HepG2 (cell line): ENCODE data around the gene BSG. TPM values are rescaled to one million over a fixed set of nuclear protein-coding genes. Genes with fewer than 3 reads are reported as not detected.

Experiments used
- GFI1 ChIP-seq: sonication (generic); formaldehyde crosslinking; IDR thresholded peaks from 2 replicates; pipeline ENCODE4 v1.5.0; 2020; ENCODE audit warnings: missing genetic modification reagents, mild to moderate bottlenecking, borderline replicate concordance
- HNRNPUL1 ChIP-seq: fragments of 200-400 bp; formaldehyde crosslinking; IDR thresholded peaks from 2 replicates; pipeline ENCODE4 v1.6.1; 2017; ENCODE audit warnings: low read depth, mild to moderate bottlenecking, low read length, moderate library complexity
- NRL ChIP-seq: sonication (generic); formaldehyde crosslinking; IDR thresholded peaks from 2 replicates; pipeline ENCODE4 v1.5.0; 2020; ENCODE audit warnings: missing genetic modification reagents, mild to moderate bottlenecking, moderate library complexity, borderline replicate concordance
- PLRG1 ChIP-seq: fragments of 450-650 bp; conservative IDR thresholded peaks from 2 replicates; pipeline ENCODE4 v1.6.1; 2016
- PPARG ChIP-seq: conservative IDR thresholded peaks from 2 replicates; pipeline ENCODE4 v1.6.1; 2016; ENCODE audit warnings: missing biosample characterization, missing genetic modification reagents
- REL ChIP-seq: sonication (generic); formaldehyde crosslinking; conservative IDR thresholded peaks from 2 replicates; pipeline ENCODE4 v1.8.0; 2022; ENCODE audit warnings: mild to moderate bottlenecking, missing genetic modification reagents, moderate library complexity
- SRSF9 ChIP-seq: fragments of 200-400 bp; formaldehyde crosslinking; IDR thresholded peaks from 2 replicates; pipeline ENCODE4 v1.6.1; 2018; ENCODE audit warnings: borderline replicate concordance, mild to moderate bottlenecking, low read depth, low read length; ENCODE audit not compliant: insufficient read depth, poor library complexity, severe bottlenecking
- ZBTB38 ChIP-seq: sonication (generic); formaldehyde crosslinking; IDR thresholded peaks from 2 replicates; pipeline ENCODE4 v1.5.1; 2020; ENCODE audit warnings: mild to moderate bottlenecking, missing genetic modification reagents
- ZFP37 ChIP-seq: sonication (generic); formaldehyde crosslinking; IDR thresholded peaks from 2 replicates; pipeline ENCODE4 v1.4.0; 2020; ENCODE audit warnings: missing genetic modification reagents, borderline replicate concordance
- ZNF562 ChIP-seq: sonication (generic); formaldehyde crosslinking; IDR thresholded peaks from 2 replicates; pipeline ENCODE4 v1.8.0; 2022; ENCODE audit warnings: missing genetic modification reagents, borderline replicate concordance
- ZNF570 ChIP-seq: sonication (generic); formaldehyde crosslinking; IDR thresholded peaks from 2 replicates; pipeline ENCODE4 v1.4.0; 2020; ENCODE audit warnings: mild to moderate bottlenecking, missing genetic modification reagents, borderline replicate concordance
- ZNF724P ChIP-seq: sonication (generic); formaldehyde crosslinking; IDR thresholded peaks from 2 replicates; pipeline ENCODE4 v1.8.0; 2022; ENCODE audit warnings: missing genetic modification reagents, borderline replicate concordance
- polyA plus RNA-seq, 8 experiments: library from polyadenylated mRNA; depleted of rRNA in 3 of 8; stranded (reverse) in 7 of 8; unstranded in 1 of 8; fragments of >200 nt; fragmentation: Illumina TruSeq in 4 of 8; extraction: Trizol in 4 of 8; gene quantifications; 2 replicates each; pipeline versions ENCODE4 v1.2.1 to v1.2.3, GENCODE V29; 2011 to 2016; ENCODE audit warnings: low read depth in 4 of 8, missing spikeins in 1 of 8, mixed read lengths in 1 of 8; ENCODE audit not compliant: insufficient read depth in 1 of 8
- total RNA-seq, 5 experiments: library from RNA; depleted of rRNA; stranded (reverse); fragments of >200 nt; fragmentation: Illumina TruSeq; extraction: Trizol; gene quantifications; 2 replicates each; pipeline ENCODE4 v1.2.3, GENCODE V29; 2016; ENCODE audit warnings: low read depth in 1 of 5
- TF ChIP-seq, protein P1 (sequence below), 2 experiments: fragments of 450-650 bp in 1 of 2; sonication (generic) in 1 of 2; formaldehyde crosslinking in 1 of 2; IDR thresholded peaks; 2 replicates each; pipeline versions ENCODE4 v1.6.1 to v1.8.0; 2016 to 2022; ENCODE audit warnings: antibody characterized with exemption in 1 of 2, mild to moderate bottlenecking in 1 of 2, missing genetic modification reagents in 1 of 2
- TF ChIP-seq, protein P2 (sequence below): sonication (generic); formaldehyde crosslinking; IDR thresholded peaks from 2 replicates; pipeline ENCODE4 v1.4.0; 2020; ENCODE audit warnings: mild to moderate bottlenecking, low read depth, missing genetic modification reagents
- TF ChIP-seq, protein P3 (sequence below): sonication (generic); formaldehyde crosslinking; IDR thresholded peaks from 2 replicates; pipeline ENCODE4 v1.4.0; 2020; ENCODE audit warnings: missing genetic modification reagents, mild to moderate bottlenecking, borderline replicate concordance

Gene BSG
- total and polyA plus RNA-seq, 2 of the 13 experiments (the other 11 are each of a cell fraction or from before 2014, with no cell fraction given), result 309 to 754 TPM

DNA sequence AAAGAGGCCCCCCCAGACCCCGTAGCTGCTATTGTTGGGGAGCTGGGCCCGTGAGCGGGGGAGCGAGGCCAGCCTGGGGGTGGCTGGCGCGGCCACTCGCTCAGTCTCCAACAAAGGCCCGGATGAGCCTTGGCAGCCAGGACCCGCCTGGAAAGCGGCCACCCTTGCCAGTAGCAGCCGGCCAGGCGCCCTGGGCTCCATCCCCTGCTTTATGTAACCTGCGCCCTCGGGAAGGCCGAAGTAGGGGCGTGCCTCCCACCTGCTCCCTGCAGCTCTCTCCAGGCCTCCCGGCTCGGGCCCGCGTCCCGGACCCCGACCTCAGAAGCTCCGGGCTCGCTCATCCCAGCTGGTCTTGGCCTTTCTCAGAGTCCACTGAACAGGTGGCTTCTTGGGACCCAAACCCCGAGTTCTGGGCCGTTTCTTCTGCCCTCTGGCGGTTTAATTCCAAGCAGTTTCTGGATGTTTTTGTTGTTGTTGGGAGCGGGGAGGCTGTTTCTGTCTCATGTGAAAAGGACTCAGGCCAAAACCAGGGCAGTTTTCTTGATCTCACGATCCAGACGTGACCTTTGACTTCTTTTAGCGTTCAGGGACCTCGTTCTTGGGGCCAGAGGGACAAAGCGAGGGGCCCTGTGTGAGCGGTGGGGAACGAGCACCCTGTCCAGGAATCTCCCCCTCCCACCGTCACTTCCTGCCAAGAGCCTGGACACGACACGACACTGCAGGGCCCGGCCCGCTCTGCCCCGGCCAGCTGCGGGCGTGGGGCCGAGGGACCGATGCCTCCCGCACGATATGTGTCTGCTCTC, 39.6 kb upstream of the BSG start (continued):
- TF ChIP-seq, protein P1, sequence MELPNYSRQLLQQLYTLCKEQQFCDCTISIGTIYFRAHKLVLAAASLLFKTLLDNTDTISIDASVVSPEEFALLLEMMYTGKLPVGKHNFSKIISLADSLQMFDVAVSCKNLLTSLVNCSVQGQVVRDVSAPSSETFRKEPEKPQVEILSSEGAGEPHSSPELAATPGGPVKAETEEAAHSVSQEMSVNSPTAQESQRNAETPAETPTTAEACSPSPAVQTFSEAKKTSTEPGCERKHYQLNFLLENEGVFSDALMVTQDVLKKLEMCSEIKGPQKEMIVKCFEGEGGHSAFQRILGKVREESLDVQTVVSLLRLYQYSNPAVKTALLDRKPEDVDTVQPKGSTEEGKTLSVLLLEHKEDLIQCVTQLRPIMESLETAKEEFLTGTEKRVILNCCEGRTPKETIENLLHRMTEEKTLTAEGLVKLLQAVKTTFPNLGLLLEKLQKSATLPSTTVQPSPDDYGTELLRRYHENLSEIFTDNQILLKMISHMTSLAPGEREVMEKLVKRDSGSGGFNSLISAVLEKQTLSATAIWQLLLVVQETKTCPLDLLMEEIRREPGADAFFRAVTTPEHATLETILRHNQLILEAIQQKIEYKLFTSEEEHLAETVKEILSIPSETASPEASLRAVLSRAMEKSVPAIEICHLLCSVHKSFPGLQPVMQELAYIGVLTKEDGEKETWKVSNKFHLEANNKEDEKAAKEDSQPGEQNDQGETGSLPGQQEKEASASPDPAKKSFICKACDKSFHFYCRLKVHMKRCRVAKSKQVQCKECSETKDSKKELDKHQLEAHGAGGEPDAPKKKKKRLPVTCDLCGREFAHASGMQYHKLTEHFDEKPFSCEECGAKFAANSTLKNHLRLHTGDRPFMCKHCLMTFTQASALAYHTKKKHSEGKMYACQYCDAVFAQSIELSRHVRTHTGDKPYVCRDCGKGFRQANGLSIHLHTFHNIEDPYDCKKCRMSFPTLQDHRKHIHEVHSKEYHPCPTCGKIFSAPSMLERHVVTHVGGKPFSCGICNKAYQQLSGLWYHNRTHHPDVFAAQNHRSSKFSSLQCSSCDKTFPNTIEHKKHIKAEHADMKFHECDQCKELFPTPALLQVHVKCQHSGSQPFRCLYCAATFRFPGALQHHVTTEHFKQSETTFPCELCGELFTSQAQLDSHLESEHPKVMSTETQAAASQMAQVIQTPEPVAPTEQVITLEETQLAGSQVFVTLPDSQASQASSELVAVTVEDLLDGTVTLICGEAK (IDR thresholded peaks at IDR 0.05), result no peak
- TF ChIP-seq, protein P1 (CRISPR knock-in tag; IDR thresholded peaks at IDR 0.05), result no peak
- TF ChIP-seq, protein P2, sequence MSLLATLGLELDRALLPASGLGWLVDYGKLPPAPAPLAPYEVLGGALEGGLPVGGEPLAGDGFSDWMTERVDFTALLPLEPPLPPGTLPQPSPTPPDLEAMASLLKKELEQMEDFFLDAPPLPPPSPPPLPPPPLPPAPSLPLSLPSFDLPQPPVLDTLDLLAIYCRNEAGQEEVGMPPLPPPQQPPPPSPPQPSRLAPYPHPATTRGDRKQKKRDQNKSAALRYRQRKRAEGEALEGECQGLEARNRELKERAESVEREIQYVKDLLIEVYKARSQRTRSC (CRISPR knock-in tag), result 0 out of 2 replicates have a peak, but pooled peaks have one; percentile 50
- TF ChIP-seq ZNF570 (CRISPR knock-in tag) (no peak), SRSF9 (no peak), NRL (CRISPR knock-in tag) (no peak; the same call in 1 of the 2 replicates), ZBTB38 (CRISPR knock-in tag) (no peak), PLRG1 (no peak), ZFP37 (CRISPR knock-in tag) (no peak), PPARG (no peak), REL (CRISPR knock-in tag) (no peak), ZNF562 (CRISPR knock-in tag) (no peak), ZNF724P (no peak), HNRNPUL1 (no peak), GFI1 (no peak)
- TF ChIP-seq, protein P3, sequence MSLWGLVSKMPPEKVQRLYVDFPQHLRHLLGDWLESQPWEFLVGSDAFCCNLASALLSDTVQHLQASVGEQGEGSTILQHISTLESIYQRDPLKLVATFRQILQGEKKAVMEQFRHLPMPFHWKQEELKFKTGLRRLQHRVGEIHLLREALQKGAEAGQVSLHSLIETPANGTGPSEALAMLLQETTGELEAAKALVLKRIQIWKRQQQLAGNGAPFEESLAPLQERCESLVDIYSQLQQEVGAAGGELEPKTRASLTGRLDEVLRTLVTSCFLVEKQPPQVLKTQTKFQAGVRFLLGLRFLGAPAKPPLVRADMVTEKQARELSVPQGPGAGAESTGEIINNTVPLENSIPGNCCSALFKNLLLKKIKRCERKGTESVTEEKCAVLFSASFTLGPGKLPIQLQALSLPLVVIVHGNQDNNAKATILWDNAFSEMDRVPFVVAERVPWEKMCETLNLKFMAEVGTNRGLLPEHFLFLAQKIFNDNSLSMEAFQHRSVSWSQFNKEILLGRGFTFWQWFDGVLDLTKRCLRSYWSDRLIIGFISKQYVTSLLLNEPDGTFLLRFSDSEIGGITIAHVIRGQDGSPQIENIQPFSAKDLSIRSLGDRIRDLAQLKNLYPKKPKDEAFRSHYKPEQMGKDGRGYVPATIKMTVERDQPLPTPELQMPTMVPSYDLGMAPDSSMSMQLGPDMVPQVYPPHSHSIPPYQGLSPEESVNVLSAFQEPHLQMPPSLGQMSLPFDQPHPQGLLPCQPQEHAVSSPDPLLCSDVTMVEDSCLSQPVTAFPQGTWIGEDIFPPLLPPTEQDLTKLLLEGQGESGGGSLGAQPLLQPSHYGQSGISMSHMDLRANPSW (CRISPR knock-in tag), result no peak
